SU-DHL-6 (cell line): ENCODE measurements around the gene ASB18.

Experiments used
- CTCF ChIP-seq: fragments of 200-600 bp; sonication (generic); IDR thresholded peaks from one replicate; pipeline ENCODE4 v1.5.1; 2017; ENCODE audit warnings: antibody characterized with exemption, mild to moderate bottlenecking, low read length, moderate library complexity; ENCODE audit not compliant: insufficient read depth, poor library complexity, severe bottlenecking
- EZH2phosphoT487 ChIP-seq: fragments of 200-600 bp; sonication (generic), shearing (Covaris generic); conservative IDR thresholded peaks from 2 replicates; pipeline ENCODE4 v1.6.1; 2018; ENCODE audit warnings: mild to moderate bottlenecking, antibody characterized with exemption, low read length, moderate library complexity, mixed read lengths

- TF ChIP-seq CTCF, result no peak
- TF ChIP-seq EZH2phosphoT487, result no peak
Observed at GRCh38 chr2:236169151-236169721, 95.0 kb downstream of the ASB18 start.
